ENCODE measurements around the gene FBXO17. TPM values are rescaled to one million over a fixed set of nuclear protein-coding genes. Genes with fewer than 3 reads are reported as not detected.
A peak's percentile ranks its signal among the peaks of the same experiment; 100 is the strongest.

Gene FBXO17
- total and polyA plus RNA-seq, 2 of the 13 experiments (the other 11 are each of a cell fraction or from before 2014, with no cell fraction given) = 22.1 to 58.7 TPM

DNA sequence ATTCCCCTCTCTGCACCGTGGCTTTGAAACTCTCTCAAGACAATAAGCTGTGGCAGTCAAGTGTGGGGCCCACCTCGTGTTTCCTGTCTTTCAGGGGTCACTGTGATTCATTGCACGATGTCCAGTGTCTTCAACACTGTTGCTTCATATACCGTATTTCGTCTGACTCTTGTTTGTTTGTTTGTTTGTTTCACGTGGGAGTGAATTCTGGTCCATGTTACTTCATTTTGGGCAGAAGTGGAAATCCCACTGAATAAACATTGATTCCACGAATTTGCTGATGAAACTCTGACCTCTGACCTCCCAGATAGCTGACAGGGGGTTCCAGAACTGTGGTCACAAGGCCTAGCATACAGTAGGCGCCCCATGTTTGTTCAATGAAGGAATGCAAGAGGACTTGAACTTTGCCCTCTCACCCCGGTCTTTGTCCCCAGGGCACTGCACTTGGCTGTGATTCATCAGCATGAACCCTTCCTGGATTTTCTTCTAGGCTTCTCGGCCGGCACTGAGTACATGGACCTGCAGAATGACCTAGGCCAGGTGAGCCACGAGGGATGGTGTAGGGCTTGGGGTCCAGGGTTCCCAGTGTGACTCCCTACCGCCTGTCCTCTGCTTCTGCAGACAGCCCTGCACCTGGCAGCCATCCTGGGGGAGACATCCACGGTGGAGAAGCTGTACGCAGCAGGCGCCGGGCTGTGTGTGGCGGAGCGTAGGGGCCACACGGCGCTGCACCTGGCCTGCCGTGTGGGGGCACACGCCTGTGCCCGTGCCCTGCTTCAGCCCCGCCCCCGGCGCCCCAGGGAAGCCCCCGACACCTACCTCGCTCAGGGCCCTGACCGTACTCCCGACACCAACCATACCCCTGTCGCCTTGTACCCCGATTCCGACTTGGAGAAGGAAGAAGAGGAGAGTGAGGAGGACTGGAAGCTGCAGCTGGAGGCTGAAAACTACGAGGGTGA, 70.7 kb downstream of the FBXO17 start (continued):
- TF ChIP-seq, protein P1, sequence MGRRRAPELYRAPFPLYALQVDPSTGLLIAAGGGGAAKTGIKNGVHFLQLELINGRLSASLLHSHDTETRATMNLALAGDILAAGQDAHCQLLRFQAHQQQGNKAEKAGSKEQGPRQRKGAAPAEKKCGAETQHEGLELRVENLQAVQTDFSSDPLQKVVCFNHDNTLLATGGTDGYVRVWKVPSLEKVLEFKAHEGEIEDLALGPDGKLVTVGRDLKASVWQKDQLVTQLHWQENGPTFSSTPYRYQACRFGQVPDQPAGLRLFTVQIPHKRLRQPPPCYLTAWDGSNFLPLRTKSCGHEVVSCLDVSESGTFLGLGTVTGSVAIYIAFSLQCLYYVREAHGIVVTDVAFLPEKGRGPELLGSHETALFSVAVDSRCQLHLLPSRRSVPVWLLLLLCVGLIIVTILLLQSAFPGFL (CRISPR knock-in tag; IDR thresholded peaks at IDR 0.05) = no peak
- TF ChIP-seq ZKSCAN8 (CRISPR knock-in tag; IDR thresholded peaks at IDR 0.05; ENCODE audit: borderline replicate concordance) (peak; percentile 99), GFI1 (CRISPR knock-in tag; IDR thresholded peaks at IDR 0.05; ENCODE audit: borderline replicate concordance) (peak; percentile 58; the same call in 1 of the 2 replicates), TEAD2 (CRISPR knock-in tag; IDR thresholded peaks at IDR 0.05) (no peak), NR2F1 (CRISPR knock-in tag; IDR thresholded peaks at IDR 0.05) (peak in 1 of 2 experiments; percentile 60; a peak in 2 of 4 replicates), HNF4A (CRISPR knock-in tag; IDR thresholded peaks at IDR 0.05) (peak; percentile 43), CC2D1A (CRISPR knock-in tag; IDR thresholded peaks at IDR 0.05) (no peak), ISX (CRISPR knock-in tag; conservative IDR thresholded peaks at IDR 0.05) (no peak), ARNT (IDR thresholded peaks at IDR 0.05) (no peak), CCAR2 (optimal IDR thresholded peaks at IDR 0.05; ENCODE audit: low read depth, low read length) (no peak), ZNF816 (CRISPR knock-in tag; IDR thresholded peaks at IDR 0.05; ENCODE audit: borderline replicate concordance) (no peak), ZNF432 (CRISPR knock-in tag; IDR thresholded peaks at IDR 0.05; ENCODE audit: borderline replicate concordance) (no peak), GZF1 (CRISPR knock-in tag; IDR thresholded peaks at IDR 0.05) (no peak), ZMYM2 (CRISPR knock-in tag; IDR thresholded peaks at IDR 0.05) (0 out of 2 replicates have a peak, but pooled peaks have one; percentile 28), ZNF614 (CRISPR knock-in tag; IDR thresholded peaks at IDR 0.05; ENCODE audit: borderline replicate concordance) (no peak), CEBPB (IDR thresholded peaks at IDR 0.05; ENCODE audit: borderline replicate concordance, low read depth, low read length) (0 out of 2 replicates have a peak, but pooled peaks have one; percentile 4), RBM39 (IDR thresholded peaks at IDR 0.05; ENCODE audit: low read depth, low read length, poor library complexity, severe bottlenecking) (no peak), BRD4 (CRISPR knock-in tag; IDR thresholded peaks at IDR 0.05) (no peak), NR2C2 (CRISPR knock-in tag; IDR thresholded peaks at IDR 0.05; ENCODE audit: borderline replicate concordance) (peak; percentile 62; the same call in 1 of the 2 replicates)
- TF ChIP-seq, protein P2, sequence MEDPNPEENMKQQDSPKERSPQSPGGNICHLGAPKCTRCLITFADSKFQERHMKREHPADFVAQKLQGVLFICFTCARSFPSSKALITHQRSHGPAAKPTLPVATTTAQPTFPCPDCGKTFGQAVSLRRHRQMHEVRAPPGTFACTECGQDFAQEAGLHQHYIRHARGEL (CRISPR knock-in tag; IDR thresholded peaks at IDR 0.05) = no peak
- TF ChIP-seq, protein P3, sequence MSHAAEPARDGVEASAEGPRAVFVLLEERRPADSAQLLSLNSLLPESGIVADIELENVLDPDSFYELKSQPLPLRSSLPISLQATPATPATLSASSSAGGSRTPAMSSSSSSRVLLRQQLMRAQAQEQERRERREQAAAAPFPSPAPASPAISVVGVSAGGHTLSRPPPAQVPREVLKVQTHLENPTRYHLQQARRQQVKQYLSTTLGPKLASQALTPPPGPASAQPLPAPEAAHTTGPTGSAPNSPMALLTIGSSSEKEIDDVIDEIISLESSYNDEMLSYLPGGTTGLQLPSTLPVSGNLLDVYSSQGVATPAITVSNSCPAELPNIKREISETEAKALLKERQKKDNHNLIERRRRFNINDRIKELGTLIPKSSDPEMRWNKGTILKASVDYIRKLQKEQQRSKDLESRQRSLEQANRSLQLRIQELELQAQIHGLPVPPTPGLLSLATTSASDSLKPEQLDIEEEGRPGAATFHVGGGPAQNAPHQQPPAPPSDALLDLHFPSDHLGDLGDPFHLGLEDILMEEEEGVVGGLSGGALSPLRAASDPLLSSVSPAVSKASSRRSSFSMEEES (CRISPR knock-in tag; IDR thresholded peaks at IDR 0.05) = no peak
- TF ChIP-seq, protein P4, sequence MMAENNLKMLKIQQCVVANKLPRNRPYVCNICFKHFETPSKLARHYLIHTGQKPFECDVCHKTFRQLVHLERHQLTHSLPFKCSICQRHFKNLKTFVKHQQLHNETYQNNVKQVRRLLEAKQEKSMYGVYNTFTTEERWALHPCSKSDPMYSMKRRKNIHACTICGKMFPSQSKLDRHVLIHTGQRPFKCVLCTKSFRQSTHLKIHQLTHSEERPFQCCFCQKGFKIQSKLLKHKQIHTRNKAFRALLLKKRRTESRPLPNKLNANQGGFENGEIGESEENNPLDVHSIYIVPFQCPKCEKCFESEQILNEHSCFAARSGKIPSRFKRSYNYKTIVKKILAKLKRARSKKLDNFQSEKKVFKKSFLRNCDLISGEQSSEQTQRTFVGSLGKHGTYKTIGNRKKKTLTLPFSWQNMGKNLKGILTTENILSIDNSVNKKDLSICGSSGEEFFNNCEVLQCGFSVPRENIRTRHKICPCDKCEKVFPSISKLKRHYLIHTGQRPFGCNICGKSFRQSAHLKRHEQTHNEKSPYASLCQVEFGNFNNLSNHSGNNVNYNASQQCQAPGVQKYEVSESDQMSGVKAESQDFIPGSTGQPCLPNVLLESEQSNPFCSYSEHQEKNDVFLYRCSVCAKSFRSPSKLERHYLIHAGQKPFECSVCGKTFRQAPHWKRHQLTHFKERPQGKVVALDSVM (CRISPR knock-in tag; IDR thresholded peaks at IDR 0.05) = no peak
- TF ChIP-seq, protein P5, sequence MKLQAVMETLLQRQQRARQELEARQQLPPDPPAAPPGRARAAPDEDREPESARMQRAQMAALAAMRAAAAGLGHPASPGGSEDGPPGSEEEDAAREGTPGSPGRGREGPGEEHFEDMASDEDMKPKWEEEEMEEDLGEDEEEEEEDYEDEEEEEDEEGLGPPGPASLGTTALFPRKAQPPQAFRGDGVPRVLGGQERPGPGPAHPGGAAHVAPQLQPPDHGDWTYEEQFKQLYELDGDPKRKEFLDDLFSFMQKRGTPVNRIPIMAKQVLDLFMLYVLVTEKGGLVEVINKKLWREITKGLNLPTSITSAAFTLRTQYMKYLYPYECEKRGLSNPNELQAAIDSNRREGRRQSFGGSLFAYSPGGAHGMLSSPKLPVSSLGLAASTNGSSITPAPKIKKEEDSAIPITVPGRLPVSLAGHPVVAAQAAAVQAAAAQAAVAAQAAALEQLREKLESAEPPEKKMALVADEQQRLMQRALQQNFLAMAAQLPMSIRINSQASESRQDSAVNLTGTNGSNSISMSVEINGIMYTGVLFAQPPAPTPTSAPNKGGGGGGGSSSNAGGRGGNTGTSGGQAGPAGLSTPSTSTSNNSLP (IDR thresholded peaks at IDR 0.05; ENCODE audit: low read depth, low read length) = no peak
